A549 (cell line): ENCODE measurements around the gene CERK. TPM values are rescaled to one million over a fixed set of nuclear protein-coding genes. Genes with fewer than 3 reads are reported as not detected.

Experiments
- ATAC-seq, 2 experiments: fragments of 200-7000 bp in 1 of 2; fragments of >200 bp in 1 of 2; cut with Nextera tagmentation in 1 of 2; cut with Tn5 transposase in 1 of 2; 3 replicates each; pipeline versions ENCODE4 v1.8.0 to v1.9.1; 2018 to 2020; ENCODE audit warnings: mild to moderate bottlenecking in 1 of 2, moderate library complexity in 1 of 2
- CTCF ChIA-PET: fragments of 300-600 bp; sonication (Branson Sonifier 250); formaldehyde crosslinking; extraction: SDS; loops from one replicate; lab custom pipeline; 2021; ENCODE audit warnings: antibody characterized with exemption, inconsistent platforms; lab: Yijun Ruan, JAX
- POLR2A ChIA-PET: fragments of 350-600 bp; formaldehyde crosslinking; extraction: SDS; loops from one replicate; lab custom pipeline; 2021; ENCODE audit warnings: antibody characterized with exemption, inconsistent platforms; lab: Yijun Ruan, JAX
- DNase-seq, 2 experiments: peaks; one replicate each; pipeline versions ENCODE4 v3.0.0 to v3.0.0-alpha.2; 2011 to 2016; ENCODE audit warnings: low read depth in 1 of 2, low spot score in 1 of 2
- FAIRE-seq: peaks from 2 replicates; lab custom pipeline; 2011; peaks lifted over from hg19 to GRCh38; lab: Jason Lieb, UNC
- H3K27ac ChIP-seq, 2 experiments: fragments of >200 bp; sonication (Bioruptor Twin); formaldehyde crosslinking; 3 replicates each; pipeline ENCODE4 v1.5.1; 2016 to 2017
- H3K4me1 ChIP-seq: fragments of >200 bp; sonication (Bioruptor Twin); formaldehyde crosslinking; 3 replicates; pipeline ENCODE4 v1.6.1; 2016
- H3K4me2 ChIP-seq: fragments of >200 bp; sonication (Bioruptor Twin); formaldehyde crosslinking; 3 replicates; pipeline ENCODE4 v1.6.1; 2016
- H3K4me3 ChIP-seq: fragments of >200 bp; sonication (Bioruptor Twin); formaldehyde crosslinking; 3 replicates; pipeline ENCODE4 v1.5.1; 2016
- H3K9me3 ChIP-seq: fragments of >200 bp; sonication (Bioruptor Twin); formaldehyde crosslinking; 3 replicates; pipeline ENCODE4 v1.6.1; 2016
- BCL3 ChIP-seq: fragments of >200 bp; sonication (Bioruptor Twin); formaldehyde crosslinking; IDR thresholded peaks from 3 replicates; pipeline ENCODE4 v1.6.1; 2016
- BHLHE40 ChIP-seq: IDR thresholded peaks from 2 replicates; pipeline ENCODE4 v1.6.1; 2012; ENCODE audit warnings: low read depth, low read length, inconsistent platforms
- CEBPB ChIP-seq, 2 experiments: fragments of >200 bp in 1 of 2; sonication (Bioruptor Twin) in 1 of 2; formaldehyde crosslinking in 1 of 2; IDR thresholded peaks; 2 replicates each; pipeline ENCODE4 v1.6.1; 2012 to 2016
- CTCF ChIP-seq: fragments of >200 bp; sonication (Bioruptor Twin); formaldehyde crosslinking; IDR thresholded peaks from 3 replicates; pipeline ENCODE4 v1.5.1; 2016
- EHMT2 ChIP-seq: fragments of 200-600 bp; sonication (generic); IDR thresholded peaks from 2 replicates; pipeline ENCODE4 v1.6.1; 2016; ENCODE audit warnings: antibody characterized with exemption, low read depth, mild to moderate bottlenecking, moderate library complexity
- EP300 ChIP-seq, 2 experiments: fragments of >200 bp; sonication (Bioruptor Twin); formaldehyde crosslinking; IDR thresholded peaks; 2 replicates in 1 of 2; 3 replicates in 1 of 2; pipeline ENCODE4 v1.6.1; 2016 to 2017
- FOSB ChIP-seq: fragments of 250-450 bp; sonication (Bioruptor Pico); IDR thresholded peaks from 2 replicates; pipeline ENCODE4 v1.5.0; 2020; ENCODE audit warnings: mild to moderate bottlenecking, moderate library complexity
- FOSL2 ChIP-seq, 2 experiments: fragments of 450-650 bp in 1 of 2; fragments of >200 bp in 1 of 2; sonication (Bioruptor Twin) in 1 of 2; formaldehyde crosslinking; IDR thresholded peaks; 2 replicates each; pipeline versions ENCODE4 v1.5.0 to v1.6.1; 2016 to 2020; ENCODE audit warnings: mild to moderate bottlenecking in 1 of 2, moderate library complexity in 1 of 2
- HES2 ChIP-seq: fragments of >200 bp; sonication (Bioruptor Twin); formaldehyde crosslinking; IDR thresholded peaks from 2 replicates; pipeline ENCODE4 v1.6.1; 2016
- HMGXB4 ChIP-seq: fragments of 250-450 bp; sonication (Bioruptor Pico); IDR thresholded peaks from 2 replicates; pipeline ENCODE4 v1.5.0; 2021; ENCODE audit warnings: mild to moderate bottlenecking, moderate library complexity, borderline replicate concordance
- JUN ChIP-seq, 2 experiments: fragments of >200 bp; sonication (Bioruptor Twin); formaldehyde crosslinking; IDR thresholded peaks; 2 replicates in 1 of 2; 3 replicates in 1 of 2; pipeline ENCODE4 v1.6.1; 2016 to 2017
- JUNB ChIP-seq: fragments of >200 bp; sonication (Bioruptor Twin); formaldehyde crosslinking; IDR thresholded peaks from 2 replicates; pipeline ENCODE4 v1.6.1; 2016
- MYC ChIP-seq: IDR thresholded peaks from 2 replicates; pipeline ENCODE4 v1.6.1; 2012; ENCODE audit warnings: mild to moderate bottlenecking, inconsistent platforms, low read length, improper control_type of control experiment, borderline replicate concordance
- NFE2L2 ChIP-seq: fragments of 150-350 bp; conservative IDR thresholded peaks from 2 replicates; pipeline ENCODE4 v1.6.1; 2014; ENCODE audit warnings: low read length
- NPAS2 ChIP-seq: fragments of 250-450 bp; sonication (Bioruptor Pico); IDR thresholded peaks from 2 replicates; pipeline ENCODE4 v1.8.0; 2022; ENCODE audit warnings: mild to moderate bottlenecking, moderate library complexity, borderline replicate concordance
- NR3C1 ChIP-seq: fragments of >200 bp; sonication (Bioruptor Twin); formaldehyde crosslinking; IDR thresholded peaks from 3 replicates; pipeline ENCODE4 v1.6.1; 2017
- PBX3 ChIP-seq: IDR thresholded peaks from 2 replicates; pipeline ENCODE4 v1.6.1; 2012
- POLR2A ChIP-seq: IDR thresholded peaks from 2 replicates; pipeline ENCODE4 v1.6.1; 2012; ENCODE audit warnings: mild to moderate bottlenecking, low read length
- RCOR1 ChIP-seq: fragments of 150-350 bp; IDR thresholded peaks from 2 replicates; pipeline ENCODE4 v1.6.1; 2014; ENCODE audit warnings: antibody characterized with exemption, low read length, low read depth
- TFCP2L1 ChIP-seq: fragments of 250-450 bp; sonication (Bioruptor Pico); IDR thresholded peaks from 2 replicates; pipeline ENCODE4 v1.5.0; 2021; ENCODE audit warnings: mild to moderate bottlenecking
- TP53 ChIP-seq: fragments of 250-450 bp; sonication (Bioruptor Pico); IDR thresholded peaks from 2 replicates; pipeline ENCODE4 v1.5.0; 2021; ENCODE audit warnings: mild to moderate bottlenecking, moderate library complexity
- ZC3H11A ChIP-seq: fragments of 450-650 bp; IDR thresholded peaks from 2 replicates; pipeline ENCODE4 v1.6.1; 2014; ENCODE audit warnings: antibody characterized with exemption, mild to moderate bottlenecking
- WGBS: methylation state at CpG from one replicate; pipeline ENCODE4 v1.1.6; 2017; ENCODE audit errors: missing lambda C conversion rate; 5-methylcytosine and 5-hydroxymethylcytosine counted together
- polyA plus RNA-seq, 4 experiments: library from polyadenylated mRNA; depleted of rRNA in 3 of 4; stranded (reverse); fragments of >200 nt; fragmentation: RNase III in 1 of 4; extraction: RNeasy Plus Mini Kit Qiagen cat#74134 plus additional on column Dnase treatment in 1 of 4; gene quantifications; 2 replicates in 3 of 4; 3 replicates in 1 of 4; pipeline ENCODE4 v1.2.3, GENCODE V29; 2011 to 2017

The CERK gene
- polyA plus RNA-seq, 2 of the 4 experiments (the other 2 are of a cell fraction), result 13.1 to 15.6 TPM

- TF ChIP-seq TP53 (CRISPR knock-in tag) (no peak), CTCF (no peak), NFE2L2 (no peak), PBX3 (no peak), EP300 (IDR thresholded peaks at IDR 0.05) (no peak), NR3C1 (no peak)
- no peak for DNase-seq
- Histone ChIP-seq H3K4me2 (no peak overlapping the region), H3K9me3 (no peaks in the 10 kb centered on the region), H3K27ac (no peak overlapping the region), H3K4me1 (peaks cover 19% of the 10 kb centered on the region), H3K4me3 (no peak overlapping the region)
- POLR2A ChIA-PET, result no interaction called here
- FAIRE-seq, result no peak
- ATAC-seq, result no peak
- WGBS, result 100% methylated on average over 4 of the region's 13 CpGs
- CTCF ChIA-PET, result no interaction called here
Observed at GRCh38 chr22:46664301-46664855, 73.7 kb downstream of the CERK start.

GRCh38 chr22:46663436-46664100, 74.5 kb downstream of the CERK start:
- Histone ChIP-seq H3K4me1 (peaks cover 19% of the 10 kb centered on the region), H3K4me3 (no peak overlapping the region), H3K27ac (no peak overlapping the region), H3K9me3 (no peaks in the 10 kb centered on the region)
- FAIRE-seq (no peak), DNase-seq (no peak)
- WGBS, result 94% methylated on average over 15 of the region's 28 CpGs
- POLR2A ChIA-PET, result interaction anchor here (0.5 kb wide), 1 partner anchor 39 kb away, joined by 4 read pairs; no protein-coding TSS in a partner anchor
- TF ChIP-seq MYC, result no peak
- no peak for TF ChIP-seq BCL3
- no peak for TF ChIP-seq NPAS2 (CRISPR knock-in tag)
- TF ChIP-seq POLR2A, result no peak
- no peak for TF ChIP-seq FOSL2 (IDR thresholded peaks at IDR 0.05)
- TF ChIP-seq FOSL2 (CRISPR knock-in tag; IDR thresholded peaks at IDR 0.05), result no peak
- TF ChIP-seq HES2, result no peak
- TF ChIP-seq HMGXB4 (CRISPR knock-in tag), result no peak
- no peak for TF ChIP-seq EP300 (IDR thresholded peaks at IDR 0.05)
- no peak for TF ChIP-seq BHLHE40
- TF ChIP-seq, all 56 proteins: peak for 0
- CTCF ChIA-PET, result interaction anchor here (1.2 kb wide), 1 partner anchor 18 kb away, joined by 3 read pairs; no protein-coding TSS in a partner anchor
- ATAC-seq, result no peak
- no peak overlapping the region for H3K4me2 ChIP-seq

- Histone ChIP-seq H3K4me1 (peaks cover 19% of the 10 kb centered on the region), H3K9me3 (no peaks in the 10 kb centered on the region), H3K27ac (no peak overlapping the region), H3K4me3 (no peak overlapping the region), H3K4me2 (no peak overlapping the region)
- FAIRE-seq (no peak), ATAC-seq (no peak), DNase-seq (no peak)
- no CpG with 5 or more reads among the region's 26 CpGs for WGBS
- POLR2A ChIA-PET, result interaction anchor here (0.5 kb wide), 1 partner anchor 39 kb away, joined by 4 read pairs; no protein-coding TSS in a partner anchor
- CTCF ChIA-PET, result interaction anchor here (1.2 kb wide), 1 partner anchor 18 kb away, joined by 3 read pairs; no protein-coding TSS in a partner anchor
- no peak for TF ChIP-seq HMGXB4 (CRISPR knock-in tag)
- no peak for TF ChIP-seq TP53 (CRISPR knock-in tag)
- TF ChIP-seq TFCP2L1, result no peak
- TF ChIP-seq BCL3, result no peak
- no peak for TF ChIP-seq JUN (IDR thresholded peaks at IDR 0.05)
- no peak for TF ChIP-seq RCOR1
- TF ChIP-seq FOSB (CRISPR knock-in tag), result no peak
- TF ChIP-seq NPAS2 (CRISPR knock-in tag), result no peak
- no peak for TF ChIP-seq EHMT2
- no peak for TF ChIP-seq NR3C1
- no peak for TF ChIP-seq ZC3H11A
- no peak for TF ChIP-seq CEBPB (IDR thresholded peaks at IDR 0.05)
- TF ChIP-seq JUNB, result no peak
Observed at GRCh38 chr22:46663001-46663400, 75.1 kb downstream of the CERK start.
